SK-N-SH treated with all-trans-retinoic acid at 6 μM for 48 hours (cell line): ENCODE data around the gene VTI1A.

Experiments used
- ARNTL ChIP-seq: fragments of 450-650 bp; formaldehyde crosslinking; IDR thresholded peaks from 2 replicates; pipeline ENCODE4 v1.5.0; 2020; ENCODE audit warnings: low read depth, mild to moderate bottlenecking, moderate library complexity, borderline replicate concordance
- CSDC2 ChIP-seq: fragments of 250-450 bp; sonication (Bioruptor Pico); IDR thresholded peaks from 2 replicates; pipeline ENCODE4 v1.5.0; 2020; ENCODE audit warnings: mild to moderate bottlenecking, moderate library complexity
- ESRRG ChIP-seq: fragments of 250-450 bp; sonication (Bioruptor Pico); IDR thresholded peaks from 2 replicates; pipeline ENCODE4 v1.6.1; 2021; ENCODE audit warnings: mild to moderate bottlenecking
- GLIS3 ChIP-seq: fragments of 250-450 bp; sonication (Bioruptor Pico); IDR thresholded peaks from 2 replicates; pipeline ENCODE4 v1.5.0; 2020; ENCODE audit warnings: mild to moderate bottlenecking, moderate library complexity
- ISL1 ChIP-seq: fragments of 250-450 bp; sonication (Bioruptor Pico); IDR thresholded peaks from 2 replicates; pipeline ENCODE4 v2.1.2; 2022; ENCODE audit warnings: mild to moderate bottlenecking, moderate library complexity
- OSR1 ChIP-seq: fragments of 250-450 bp; sonication (Bioruptor Pico); IDR thresholded peaks from 2 replicates; pipeline ENCODE4 v1.8.0; 2022; ENCODE audit warnings: moderate library complexity, mild to moderate bottlenecking, inconsistent platforms
- POU6F1 ChIP-seq: fragments of 250-450 bp; sonication (Bioruptor Pico); IDR thresholded peaks from 2 replicates; pipeline ENCODE4 v1.8.0; 2021; ENCODE audit warnings: low read depth, mild to moderate bottlenecking, moderate library complexity, borderline replicate concordance
- ZFP3 ChIP-seq: fragments of 250-450 bp; sonication (Bioruptor Pico); IDR thresholded peaks from 2 replicates; pipeline ENCODE4 v1.5.0; 2020; ENCODE audit warnings: mild to moderate bottlenecking, moderate library complexity
- ZNF565 ChIP-seq: fragments of 450-650 bp; formaldehyde crosslinking; conservative IDR thresholded peaks from 2 replicates; pipeline ENCODE4 v1.5.0; 2020; ENCODE audit warnings: low read depth, mild to moderate bottlenecking, moderate library complexity
- ZNF8 ChIP-seq: fragments of 450-650 bp; formaldehyde crosslinking; IDR thresholded peaks from 2 replicates; pipeline ENCODE4 v1.5.0; 2020; ENCODE audit warnings: mild to moderate bottlenecking, moderate library complexity
- TF ChIP-seq, protein P1 (sequence below): fragments of 250-450 bp; sonication (Bioruptor Pico); IDR thresholded peaks from 2 replicates; pipeline ENCODE4 v1.8.0; 2020; ENCODE audit warnings: mild to moderate bottlenecking, moderate library complexity, borderline replicate concordance
- TF ChIP-seq, protein P2 (sequence below): fragments of 250-450 bp; sonication (Bioruptor Pico); IDR thresholded peaks from 2 replicates; pipeline ENCODE4 v1.5.1; 2020; ENCODE audit warnings: low read depth, mild to moderate bottlenecking, moderate library complexity

DNA sequence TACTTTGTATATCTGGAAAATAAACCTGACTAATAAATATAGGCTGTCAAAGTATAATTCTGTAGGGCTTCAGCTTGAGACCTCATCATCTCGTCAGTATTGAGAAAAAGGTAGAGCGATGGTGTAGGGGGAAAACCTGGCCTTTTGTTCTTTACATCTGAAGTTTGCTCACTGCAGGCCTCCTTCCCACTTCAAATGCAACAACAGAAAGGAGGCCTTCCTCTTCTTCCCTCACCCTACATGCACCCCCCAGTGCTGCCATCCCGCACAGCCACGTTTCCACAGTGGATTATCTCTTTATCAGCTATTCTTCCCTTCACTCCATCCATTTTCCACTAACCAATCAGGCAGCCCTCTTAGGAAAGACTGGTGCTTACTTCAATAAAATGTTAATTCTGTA lies 112.3 kb downstream of the VTI1A start:
- TF ChIP-seq ESRRG (no peak), OSR1 (CRISPR knock-in tag) (no peak), CSDC2 (CRISPR knock-in tag) (no peak), ZNF565 (no peak), GLIS3 (CRISPR knock-in tag) (no peak), ISL1 (CRISPR knock-in tag) (no peak), ZNF8 (CRISPR knock-in tag) (no peak), ARNTL (CRISPR knock-in tag) (no peak), ZFP3 (CRISPR knock-in tag) (no peak), POU6F1 (CRISPR knock-in tag) (no peak)
- TF ChIP-seq, protein P1, sequence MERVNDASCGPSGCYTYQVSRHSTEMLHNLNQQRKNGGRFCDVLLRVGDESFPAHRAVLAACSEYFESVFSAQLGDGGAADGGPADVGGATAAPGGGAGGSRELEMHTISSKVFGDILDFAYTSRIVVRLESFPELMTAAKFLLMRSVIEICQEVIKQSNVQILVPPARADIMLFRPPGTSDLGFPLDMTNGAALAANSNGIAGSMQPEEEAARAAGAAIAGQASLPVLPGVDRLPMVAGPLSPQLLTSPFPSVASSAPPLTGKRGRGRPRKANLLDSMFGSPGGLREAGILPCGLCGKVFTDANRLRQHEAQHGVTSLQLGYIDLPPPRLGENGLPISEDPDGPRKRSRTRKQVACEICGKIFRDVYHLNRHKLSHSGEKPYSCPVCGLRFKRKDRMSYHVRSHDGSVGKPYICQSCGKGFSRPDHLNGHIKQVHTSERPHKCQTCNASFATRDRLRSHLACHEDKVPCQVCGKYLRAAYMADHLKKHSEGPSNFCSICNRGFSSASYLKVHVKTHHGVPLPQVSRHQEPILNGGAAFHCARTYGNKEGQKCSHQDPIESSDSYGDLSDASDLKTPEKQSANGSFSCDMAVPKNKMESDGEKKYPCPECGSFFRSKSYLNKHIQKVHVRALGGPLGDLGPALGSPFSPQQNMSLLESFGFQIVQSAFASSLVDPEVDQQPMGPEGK (CRISPR knock-in tag): no peak
- TF ChIP-seq, protein P2, sequence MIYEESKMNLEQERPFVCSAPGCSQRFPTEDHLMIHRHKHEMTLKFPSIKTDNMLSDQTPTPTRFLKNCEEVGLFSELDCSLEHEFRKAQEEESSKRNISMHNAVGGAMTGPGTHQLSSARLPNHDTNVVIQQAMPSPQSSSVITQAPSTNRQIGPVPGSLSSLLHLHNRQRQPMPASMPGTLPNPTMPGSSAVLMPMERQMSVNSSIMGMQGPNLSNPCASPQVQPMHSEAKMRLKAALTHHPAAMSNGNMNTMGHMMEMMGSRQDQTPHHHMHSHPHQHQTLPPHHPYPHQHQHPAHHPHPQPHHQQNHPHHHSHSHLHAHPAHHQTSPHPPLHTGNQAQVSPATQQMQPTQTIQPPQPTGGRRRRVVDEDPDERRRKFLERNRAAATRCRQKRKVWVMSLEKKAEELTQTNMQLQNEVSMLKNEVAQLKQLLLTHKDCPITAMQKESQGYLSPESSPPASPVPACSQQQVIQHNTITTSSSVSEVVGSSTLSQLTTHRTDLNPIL: no peak
